Stimulated activated CD4-positive, alpha-beta T cell treated with anti-CD3 and anti-CD28 coated beads, Interleukin-1b, Interleukin-23, amount 100 ng/mL, for 4 hours (primary cell): Measurements from ENCODE around the gene RTL3.

Experiments
- DNase-seq, 2 donors: peaks; one replicate each; pipeline ENCODE4 v3.0.0-alpha.2; 2020; ENCODE audit warnings: low read depth in 2 of 2

Gene RTL3

DNA sequence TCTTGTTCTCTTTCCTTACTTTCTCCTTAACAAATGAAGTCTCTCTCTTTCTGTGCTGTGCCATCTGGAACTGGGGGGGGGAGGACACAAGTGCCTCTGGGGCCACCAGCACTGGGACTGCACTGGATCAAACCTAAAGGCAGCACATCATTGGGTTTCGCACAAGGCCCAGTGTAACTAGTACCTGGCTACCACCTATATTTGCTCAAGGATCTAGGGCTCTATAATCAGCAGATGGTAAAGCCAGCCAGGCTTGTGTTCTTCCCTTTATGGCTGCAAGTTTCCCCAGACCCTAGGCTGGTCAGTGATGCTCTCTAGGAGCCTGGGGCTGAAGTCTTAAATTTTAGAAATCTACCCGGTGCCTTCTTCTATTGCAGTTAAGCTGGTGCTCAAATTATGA lies 40.1 kb downstream of the RTL3 start:
- DNase-seq = no peak

DNA sequence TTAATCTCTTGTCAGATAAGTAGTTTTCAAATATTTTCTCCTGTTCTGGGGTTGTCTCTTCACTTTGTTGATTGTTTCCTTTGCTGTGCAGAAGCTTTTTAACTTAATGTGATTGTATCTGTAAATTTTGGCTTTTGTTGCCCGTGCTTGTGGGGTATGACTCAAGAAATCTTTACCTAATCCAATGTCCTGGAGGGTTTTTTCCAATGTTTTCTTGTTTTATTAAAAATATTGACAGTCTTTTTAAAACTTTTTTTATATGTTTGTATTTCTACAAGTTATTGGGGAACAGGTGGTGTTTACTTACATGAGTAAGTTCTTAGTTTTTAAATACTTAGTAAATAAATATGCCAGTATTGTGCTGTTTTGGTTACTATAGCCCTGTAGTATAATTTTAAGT lies 44.9 kb downstream of the RTL3 start:
- DNase-seq = no peak
